ENCODE results near the gene AMER1.

- no peak for TF ChIP-seq CTCF (conservative IDR thresholded peaks at IDR 0.05; ENCODE audit: low read length)
- no peak for TF ChIP-seq EZH2phosphoT487 (IDR thresholded peaks at IDR 0.05; ENCODE audit: borderline replicate concordance)
Measured at GRCh38 chrX:64191281-64192010, 14.1 kb downstream of the AMER1 start.

All from Loucy (cell line).